Measurements from ENCODE around the gene CHCHD3.

The CHCHD3 gene

GRCh38 chr7:133030346-133030745, 51.5 kb downstream of the CHCHD3 start:
- H3K36me3 ChIP-seq (ENCODE audit: control insufficient read depth, insufficient read depth, low read length), result no peaks in the 10 kb centered on the region
- H3K27me3 ChIP-seq (replicated peaks; ENCODE audit: control insufficient read depth, insufficient read depth, low read length), result no peaks in the 10 kb centered on the region
- DNase-seq (ENCODE audit: extremely low read depth, insufficient read length), result no peak
- TF ChIP-seq, protein P1, sequence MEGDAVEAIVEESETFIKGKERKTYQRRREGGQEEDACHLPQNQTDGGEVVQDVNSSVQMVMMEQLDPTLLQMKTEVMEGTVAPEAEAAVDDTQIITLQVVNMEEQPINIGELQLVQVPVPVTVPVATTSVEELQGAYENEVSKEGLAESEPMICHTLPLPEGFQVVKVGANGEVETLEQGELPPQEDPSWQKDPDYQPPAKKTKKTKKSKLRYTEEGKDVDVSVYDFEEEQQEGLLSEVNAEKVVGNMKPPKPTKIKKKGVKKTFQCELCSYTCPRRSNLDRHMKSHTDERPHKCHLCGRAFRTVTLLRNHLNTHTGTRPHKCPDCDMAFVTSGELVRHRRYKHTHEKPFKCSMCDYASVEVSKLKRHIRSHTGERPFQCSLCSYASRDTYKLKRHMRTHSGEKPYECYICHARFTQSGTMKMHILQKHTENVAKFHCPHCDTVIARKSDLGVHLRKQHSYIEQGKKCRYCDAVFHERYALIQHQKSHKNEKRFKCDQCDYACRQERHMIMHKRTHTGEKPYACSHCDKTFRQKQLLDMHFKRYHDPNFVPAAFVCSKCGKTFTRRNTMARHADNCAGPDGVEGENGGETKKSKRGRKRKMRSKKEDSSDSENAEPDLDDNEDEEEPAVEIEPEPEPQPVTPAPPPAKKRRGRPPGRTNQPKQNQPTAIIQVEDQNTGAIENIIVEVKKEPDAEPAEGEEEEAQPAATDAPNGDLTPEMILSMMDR (IDR thresholded peaks at IDR 0.05; ENCODE audit: insufficient read depth, low read length, poor library complexity, severe bottlenecking), result no peak
- H3K4me3 ChIP-seq (replicated peaks; ENCODE audit: low read depth, low read length), result no peak overlapping the region

- no peaks in the 10 kb centered on the region for H3K36me3 ChIP-seq (ENCODE audit: control insufficient read depth, insufficient read depth, low read length)
- no peak for DNase-seq (ENCODE audit: extremely low read depth, insufficient read length)
- no peaks in the 10 kb centered on the region for H3K27me3 ChIP-seq (replicated peaks; ENCODE audit: control insufficient read depth, insufficient read depth, low read length)
- TF ChIP-seq, protein P1 (IDR thresholded peaks at IDR 0.05; ENCODE audit: insufficient read depth, low read length, poor library complexity, severe bottlenecking), result no peak
- no peak overlapping the region for H3K4me3 ChIP-seq (replicated peaks; ENCODE audit: low read depth, low read length)
Measured at GRCh38 chr7:133029463-133029862, 52.4 kb downstream of the CHCHD3 start.

DNA sequence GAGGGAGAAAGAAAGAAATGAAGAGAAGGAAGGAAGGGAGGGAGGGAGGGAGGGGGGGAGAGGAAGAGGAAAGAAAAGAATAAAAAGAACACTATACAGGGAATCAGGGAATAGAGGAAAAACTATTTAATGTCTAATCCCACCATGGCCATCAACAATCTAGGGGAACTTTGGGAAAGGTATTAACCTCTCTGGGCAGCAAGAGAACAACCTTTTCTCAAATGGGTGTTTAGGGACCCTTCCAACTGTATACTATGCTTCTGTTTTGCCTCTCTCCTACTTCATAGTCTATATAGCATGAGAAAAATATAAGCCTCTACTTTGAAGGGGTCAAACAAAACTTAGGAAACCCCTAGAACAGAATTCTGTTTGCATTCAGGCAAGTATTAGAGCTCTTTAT, 54.5 kb downstream of the CHCHD3 start:
- no peak overlapping the region for H3K4me3 ChIP-seq (replicated peaks; ENCODE audit: low read depth, low read length)
- no peaks in the 10 kb centered on the region for H3K36me3 ChIP-seq (ENCODE audit: control insufficient read depth, insufficient read depth, low read length)
- no peak for DNase-seq (ENCODE audit: extremely low read depth, insufficient read length)
- TF ChIP-seq, protein P1 (IDR thresholded peaks at IDR 0.05; ENCODE audit: insufficient read depth, low read length, poor library complexity, severe bottlenecking), result no peak
- no peaks in the 10 kb centered on the region for H3K27me3 ChIP-seq (replicated peaks; ENCODE audit: control insufficient read depth, insufficient read depth, low read length)

- Histone ChIP-seq H3K4me3 (replicated peaks; ENCODE audit: low read depth, low read length) (no peak overlapping the region), H3K27me3 (replicated peaks; ENCODE audit: control insufficient read depth, insufficient read depth, low read length) (no peaks in the 10 kb centered on the region), H3K36me3 (ENCODE audit: control insufficient read depth, insufficient read depth, low read length) (no peaks in the 10 kb centered on the region)
- DNase-seq (ENCODE audit: extremely low read depth, insufficient read length), result no peak
- TF ChIP-seq, protein P1 (IDR thresholded peaks at IDR 0.05; ENCODE audit: insufficient read depth, low read length, poor library complexity, severe bottlenecking), result no peak
Measured at GRCh38 chr7:133026210-133026859, 55.6 kb downstream of the CHCHD3 start.

DNA sequence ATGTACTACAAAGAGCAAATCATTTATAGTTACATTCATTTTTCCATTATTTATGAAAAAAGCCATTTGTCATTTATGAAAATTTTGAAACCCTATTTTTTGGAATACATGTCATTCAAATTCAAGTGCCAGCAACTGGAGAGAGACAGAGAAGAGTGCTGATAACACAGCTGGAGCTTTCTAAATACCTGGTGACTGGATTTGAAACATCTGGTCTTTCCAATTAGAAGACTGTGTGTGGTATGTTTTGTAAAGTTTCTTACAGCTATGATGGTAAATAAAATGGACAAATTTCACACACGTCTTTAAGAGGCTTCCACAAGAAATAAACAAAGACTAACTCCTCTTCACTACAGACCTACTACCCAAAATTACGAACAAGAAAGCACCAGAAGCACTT, 56.8 kb downstream of the CHCHD3 start:
- DNase-seq (ENCODE audit: extremely low read depth, insufficient read length), result no peak
- Histone ChIP-seq H3K27me3 (replicated peaks; ENCODE audit: control insufficient read depth, insufficient read depth, low read length) (no peaks in the 10 kb centered on the region), H3K4me3 (replicated peaks; ENCODE audit: low read depth, low read length) (no peak overlapping the region), H3K36me3 (ENCODE audit: control insufficient read depth, insufficient read depth, low read length) (peaks cover 1% of the 10 kb centered on the region; the same call in 1 of the 2 replicates)
- TF ChIP-seq, protein P1 (IDR thresholded peaks at IDR 0.05; ENCODE audit: insufficient read depth, low read length, poor library complexity, severe bottlenecking), result no peak

DNA sequence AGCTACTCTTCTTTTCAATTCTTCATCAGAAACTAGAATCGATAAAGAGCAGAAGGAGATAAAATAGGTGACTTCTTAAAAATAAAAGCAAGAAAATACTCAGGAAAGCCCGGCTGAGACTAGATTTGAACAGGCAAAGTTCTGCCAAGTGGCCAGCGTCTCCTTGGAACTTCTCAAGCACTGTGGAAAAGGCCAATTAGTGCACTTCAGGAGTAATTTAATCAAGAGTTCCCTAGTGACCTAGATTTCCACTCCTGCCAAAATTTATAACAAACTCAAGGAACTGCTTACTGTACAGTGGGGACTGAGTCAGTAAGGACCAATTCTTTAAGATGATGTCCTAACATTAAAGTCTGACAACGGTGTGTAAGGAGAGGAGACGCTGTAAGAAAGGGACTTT, 57.3 kb downstream of the CHCHD3 start:
- TF ChIP-seq, protein P1 (IDR thresholded peaks at IDR 0.05; ENCODE audit: insufficient read depth, low read length, poor library complexity, severe bottlenecking), result no peak
- no peak for DNase-seq (ENCODE audit: extremely low read depth, insufficient read length)
- peaks cover 1% of the 10 kb centered on the region for H3K36me3 ChIP-seq (ENCODE audit: control insufficient read depth, insufficient read depth, low read length)
- H3K27me3 ChIP-seq (replicated peaks; ENCODE audit: control insufficient read depth, insufficient read depth, low read length), result no peaks in the 10 kb centered on the region
- no peak overlapping the region for H3K4me3 ChIP-seq (replicated peaks; ENCODE audit: low read depth, low read length)

Measured in GM06990 (cell line).